ENCODE measurements around the gene PYGB.
A peak's percentile ranks its signal among the peaks of the same experiment; 100 is the strongest.

Gene PYGB

GRCh38 chr20:25225642-25226432 lies 22.0 kb upstream of the PYGB start:
- no peak for TF ChIP-seq TSHZ2 (CRISPR knock-in tag; IDR thresholded peaks at IDR 0.05)
- TF ChIP-seq PPARA (CRISPR knock-in tag; IDR thresholded peaks at IDR 0.05; ENCODE audit: borderline replicate concordance) = no peak
- TF ChIP-seq ZNF8 (CRISPR knock-in tag; IDR thresholded peaks at IDR 0.05) = no peak
- no peak for TF ChIP-seq ZFP3 (CRISPR knock-in tag; IDR thresholded peaks at IDR 0.05)
- TF ChIP-seq PATZ1 (CRISPR knock-in tag; IDR thresholded peaks at IDR 0.05; ENCODE audit: borderline replicate concordance) = no peak
- ATAC-seq = no peak

- ATAC-seq = peak; percentile 31
- TF ChIP-seq RARB (CRISPR knock-in tag; IDR thresholded peaks at IDR 0.05) = no peak
- no peak for TF ChIP-seq ZNF565 (CRISPR knock-in tag; conservative IDR thresholded peaks at IDR 0.05; ENCODE audit: low read depth)
- TF ChIP-seq GLIS3 (CRISPR knock-in tag; IDR thresholded peaks at IDR 0.05) = no peak
- no peak for TF ChIP-seq TOX (CRISPR knock-in tag; IDR thresholded peaks at IDR 0.05; ENCODE audit: borderline replicate concordance)
These were observed 21.2 kb upstream of the PYGB start for GRCh38 chr20:25226433-25227316.

GRCh38 chr20:25227317-25227831 lies 20.5 kb upstream of the PYGB start:
- TF ChIP-seq ISL1 (CRISPR knock-in tag; IDR thresholded peaks at IDR 0.05) (0 out of 2 replicates have a peak, but pooled peaks have one; percentile 15), ZC3H10 (CRISPR knock-in tag; IDR thresholded peaks at IDR 0.05) (no peak)
- ATAC-seq = peak; percentile 29

- TF ChIP-seq ZC3H10 (CRISPR knock-in tag; IDR thresholded peaks at IDR 0.05) = no peak
- no peak for TF ChIP-seq ZFP3 (CRISPR knock-in tag; IDR thresholded peaks at IDR 0.05)
- no peak for TF ChIP-seq ISL1 (CRISPR knock-in tag; IDR thresholded peaks at IDR 0.05)
- TF ChIP-seq TCF4 (CRISPR knock-in tag; IDR thresholded peaks at IDR 0.05; ENCODE audit: borderline replicate concordance) = no peak
- no peak for TF ChIP-seq TSHZ2 (CRISPR knock-in tag; IDR thresholded peaks at IDR 0.05)
- TF ChIP-seq SNAI2 (CRISPR knock-in tag; IDR thresholded peaks at IDR 0.05) = no peak
- TF ChIP-seq ARNTL (CRISPR knock-in tag; IDR thresholded peaks at IDR 0.05; ENCODE audit: borderline replicate concordance, low read depth) = no peak
- no peak for TF ChIP-seq GLIS3 (CRISPR knock-in tag; IDR thresholded peaks at IDR 0.05)
- no peak for TF ChIP-seq ZNF8 (CRISPR knock-in tag; IDR thresholded peaks at IDR 0.05)
- TF ChIP-seq RARB (CRISPR knock-in tag; IDR thresholded peaks at IDR 0.05) = no peak
- TF ChIP-seq ZNF70 (CRISPR knock-in tag; IDR thresholded peaks at IDR 0.05) = no peak
- TF ChIP-seq ZNF565 (CRISPR knock-in tag; conservative IDR thresholded peaks at IDR 0.05; ENCODE audit: low read depth) = no peak
- TF ChIP-seq OSR1 (CRISPR knock-in tag; IDR thresholded peaks at IDR 0.05) = no peak
- no peak for ATAC-seq
These were observed 18.3 kb upstream of the PYGB start for GRCh38 chr20:25229486-25230165.
